ENCODE data around the gene P4HA2. TPM values are rescaled to one million over a fixed set of nuclear protein-coding genes. Genes with fewer than 3 reads are reported as not detected.
A peak's percentile ranks its signal among the peaks of the same experiment; 100 is the strongest.

The P4HA2 gene
- total RNA-seq, 6 donors from 2014 or later, result 37.7 to 85.2 (median 57.5) TPM

DNA sequence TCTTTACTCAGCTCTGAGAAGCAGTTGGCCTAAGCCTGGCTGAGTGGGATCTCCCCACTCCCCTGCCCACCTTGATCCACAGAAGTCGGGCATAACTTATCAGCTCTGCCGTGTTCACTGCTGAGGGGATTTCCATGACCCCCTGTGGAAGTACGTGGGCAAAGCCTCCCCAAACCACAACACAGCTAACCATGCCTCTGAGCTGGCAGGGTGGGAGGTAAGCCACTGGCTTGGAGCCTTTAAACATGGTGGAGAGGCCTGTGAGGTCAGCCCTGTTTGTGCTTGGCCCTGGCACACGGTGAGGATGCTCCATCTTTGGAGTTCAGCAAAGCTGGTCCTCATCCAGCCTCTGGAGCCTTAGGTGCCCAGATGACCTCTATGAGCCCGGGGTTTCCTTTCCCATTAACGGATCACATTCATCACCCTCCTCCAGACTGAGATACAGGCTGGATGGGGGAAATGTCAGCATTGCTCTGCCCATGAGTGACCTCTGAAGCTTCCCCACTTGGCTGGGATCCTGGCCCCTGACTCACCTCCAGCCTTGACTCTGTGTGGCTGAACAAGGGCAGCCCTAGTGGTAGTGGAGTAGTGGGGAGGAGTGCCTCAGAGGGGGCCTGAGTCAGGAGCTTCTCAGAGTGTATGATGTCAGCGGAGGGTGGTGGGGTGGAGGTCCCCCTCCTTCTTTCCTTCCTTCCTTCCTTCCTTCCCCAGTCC lies 36.1 kb upstream of the P4HA2 start:
- Histone ChIP-seq H3K4me1 (peaks cover 8 to 28% (median 15%) of the 10 kb centered on the region in 4 donors), H3K27ac (no peak overlapping the region), H3K9me3 (no peaks in the 10 kb centered on the region), H3K27me3 (no peaks in the 10 kb centered on the region), H3K4me3 (no peak overlapping the region), H3K36me3 (no peaks in the 10 kb centered on the region)
- WGBS, 2 donors, result 76 to 82% methylated on average over 5 to 7 of the region's 7 CpGs
- TF ChIP-seq POLR2AphosphoS5 (IDR thresholded peaks at IDR 0.05), result no peak
- TF ChIP-seq, protein P1, sequence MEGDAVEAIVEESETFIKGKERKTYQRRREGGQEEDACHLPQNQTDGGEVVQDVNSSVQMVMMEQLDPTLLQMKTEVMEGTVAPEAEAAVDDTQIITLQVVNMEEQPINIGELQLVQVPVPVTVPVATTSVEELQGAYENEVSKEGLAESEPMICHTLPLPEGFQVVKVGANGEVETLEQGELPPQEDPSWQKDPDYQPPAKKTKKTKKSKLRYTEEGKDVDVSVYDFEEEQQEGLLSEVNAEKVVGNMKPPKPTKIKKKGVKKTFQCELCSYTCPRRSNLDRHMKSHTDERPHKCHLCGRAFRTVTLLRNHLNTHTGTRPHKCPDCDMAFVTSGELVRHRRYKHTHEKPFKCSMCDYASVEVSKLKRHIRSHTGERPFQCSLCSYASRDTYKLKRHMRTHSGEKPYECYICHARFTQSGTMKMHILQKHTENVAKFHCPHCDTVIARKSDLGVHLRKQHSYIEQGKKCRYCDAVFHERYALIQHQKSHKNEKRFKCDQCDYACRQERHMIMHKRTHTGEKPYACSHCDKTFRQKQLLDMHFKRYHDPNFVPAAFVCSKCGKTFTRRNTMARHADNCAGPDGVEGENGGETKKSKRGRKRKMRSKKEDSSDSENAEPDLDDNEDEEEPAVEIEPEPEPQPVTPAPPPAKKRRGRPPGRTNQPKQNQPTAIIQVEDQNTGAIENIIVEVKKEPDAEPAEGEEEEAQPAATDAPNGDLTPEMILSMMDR (IDR thresholded peaks at IDR 0.05), result no peak
- no peak for TF ChIP-seq POLR2A (IDR thresholded peaks at IDR 0.05)
- TF ChIP-seq EP300 (IDR thresholded peaks at IDR 0.05), result no peak
- peak in 1 of 2 donors; percentile 62 for ATAC-seq (ENCODE audit: low FRiP score in 2 of 2)
- DNase-seq, result peak in 1 of 2 donors; percentile 18

DNA sequence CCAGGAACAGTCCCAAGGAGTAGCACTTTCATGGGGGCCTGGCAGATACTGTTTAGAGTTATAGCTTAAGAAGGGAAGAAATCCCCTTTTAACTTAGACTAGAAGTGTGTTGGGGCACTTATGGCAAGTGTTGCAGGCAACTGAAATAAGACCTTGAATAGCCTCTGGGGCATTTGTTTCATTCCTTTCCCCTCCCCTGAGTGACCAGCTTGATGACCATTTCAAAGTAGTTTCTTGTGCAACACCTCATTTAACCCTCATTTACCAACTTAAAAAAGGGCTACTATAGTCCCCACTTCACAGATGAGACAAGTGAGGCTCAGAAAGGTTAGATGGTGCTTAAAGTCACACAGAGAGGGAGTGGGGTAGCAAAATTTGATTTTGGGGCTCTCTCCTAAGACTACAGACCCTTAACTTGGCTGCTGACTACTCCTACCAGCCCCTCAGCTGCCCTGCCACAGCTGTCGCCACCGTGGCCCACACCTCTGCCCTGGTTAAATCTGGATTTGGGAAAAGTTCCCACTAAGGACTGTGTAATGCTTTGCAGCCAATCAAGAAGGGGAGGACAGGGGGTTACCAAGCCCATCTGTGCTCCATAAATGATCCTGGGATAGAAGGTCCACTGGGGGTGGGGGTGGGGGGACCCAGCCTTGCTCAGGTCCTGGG lies 35.4 kb upstream of the P4HA2 start:
- ATAC-seq (ENCODE audit: low FRiP score in 2 of 2) (no peak), DNase-seq (no peak)
- WGBS, 2 donors, result 100% methylated on average over 2 of the region's 2 CpGs
- Histone ChIP-seq H3K4me1 (peaks cover 12 to 33% (median 15%) of the 10 kb centered on the region in 4 donors), H3K27me3 (no peaks in the 10 kb centered on the region), H3K4me3 (no peak overlapping the region), H3K27ac (no peak overlapping the region), H3K36me3 (no peaks in the 10 kb centered on the region), H3K9me3 (no peaks in the 10 kb centered on the region)
- TF ChIP-seq, protein P1 (IDR thresholded peaks at IDR 0.05), result no peak
- no peak for TF ChIP-seq POLR2AphosphoS5 (IDR thresholded peaks at IDR 0.05)
- no peak for TF ChIP-seq EP300 (IDR thresholded peaks at IDR 0.05)
- no peak for TF ChIP-seq POLR2A (IDR thresholded peaks at IDR 0.05)

DNA sequence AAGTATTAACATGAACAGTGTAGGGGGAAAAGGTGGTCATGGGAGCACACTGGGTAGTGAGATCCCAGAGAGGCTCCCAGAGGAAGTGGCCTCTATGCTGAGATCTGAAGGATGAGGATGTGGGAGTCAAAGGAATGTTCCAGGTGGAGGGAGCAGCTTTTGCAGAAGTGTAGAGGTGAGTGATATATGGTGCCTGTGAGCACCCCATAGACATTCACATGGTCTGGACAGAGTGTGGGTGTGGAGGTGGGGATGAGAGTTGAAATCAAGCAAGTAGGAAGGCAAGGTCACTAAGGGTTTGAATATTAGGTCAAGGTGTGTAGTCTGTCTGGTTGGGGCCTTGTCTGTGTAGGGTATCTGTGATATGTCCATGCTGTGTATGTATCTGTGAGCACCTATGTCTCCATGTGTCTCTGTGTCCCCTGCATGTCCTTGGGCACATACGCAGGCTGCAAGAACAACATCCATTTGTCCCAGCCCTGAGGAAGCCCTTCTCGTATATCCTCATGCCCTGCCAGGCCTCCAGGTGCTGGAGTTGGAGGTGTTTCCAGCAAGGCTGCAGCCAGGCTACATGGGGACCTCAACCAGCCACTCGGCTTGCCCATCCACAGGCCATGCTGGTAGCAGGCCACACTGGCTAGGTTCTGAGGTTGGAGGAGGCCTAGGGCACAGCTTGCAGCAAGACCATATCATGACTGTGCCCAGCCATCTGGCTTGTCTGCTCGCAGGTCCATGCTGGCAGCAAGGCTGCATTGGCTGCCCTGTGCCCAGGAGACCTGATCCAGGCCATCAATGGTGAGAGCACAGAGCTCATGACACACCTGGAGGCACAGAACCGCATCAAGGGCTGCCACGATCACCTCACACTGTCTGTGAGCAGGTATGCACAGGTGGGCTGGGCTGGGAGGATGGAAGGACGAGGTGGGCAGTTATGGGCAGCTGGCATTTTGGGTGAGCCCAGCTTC lies 34.5 kb upstream of the P4HA2 start:
- H3K9me3 ChIP-seq, result no peaks in the 10 kb centered on the region
- no peaks in the 10 kb centered on the region for H3K36me3 ChIP-seq
- no peak overlapping the region for H3K4me3 ChIP-seq
- WGBS, 2 donors, result 86 to 100% methylated on average over 3 to 7 of the region's 7 CpGs
- H3K27me3 ChIP-seq, result peaks cover 0 to 6% (median 2%) of the 10 kb centered on the region in 4 donors
- peaks cover 18 to 41% (median 20%) of the 10 kb centered on the region in 4 donors for H3K4me1 ChIP-seq
- no peak overlapping the region for H3K27ac ChIP-seq
- ATAC-seq (ENCODE audit: low FRiP score in 2 of 2) (no peak), DNase-seq (peak in 1 of 2 donors; percentile 14)
- no peak for TF ChIP-seq POLR2A (IDR thresholded peaks at IDR 0.05)
- no peak for TF ChIP-seq EP300 (IDR thresholded peaks at IDR 0.05)
- TF ChIP-seq POLR2AphosphoS5 (IDR thresholded peaks at IDR 0.05), result no peak
- TF ChIP-seq, protein P1 (IDR thresholded peaks at IDR 0.05), result no peak

GRCh38 chr5:132260714-132261551 lies 33.3 kb upstream of the P4HA2 start:
- peaks cover 18 to 44% (median 20%) of the 10 kb centered on the region in 4 donors for H3K4me1 ChIP-seq
- 37 to 46% methylated on average over 6 of the region's 6 CpGs for WGBS, 2 donors
- no peaks in the 10 kb centered on the region for H3K9me3 ChIP-seq
- no peak overlapping the region for H3K4me3 ChIP-seq
- ATAC-seq (ENCODE audit: low FRiP score in 2 of 2) (no peak), DNase-seq (peak in 1 of 2 donors; percentile 60)
- TF ChIP-seq POLR2A (IDR thresholded peaks at IDR 0.05), result no peak
- H3K27me3 ChIP-seq, result peaks cover 0 to 6% (median 3%) of the 10 kb centered on the region in 4 donors
- no peaks in the 10 kb centered on the region for H3K36me3 ChIP-seq
- H3K27ac ChIP-seq, result no peak overlapping the region

All from upper lobe of left lung (tissue), 6 donors.